Adrenal gland (tissue), 19 donors: ENCODE data around the gene CMKLR1. TPM values are rescaled to one million over a fixed set of nuclear protein-coding genes. Genes with fewer than 3 reads are reported as not detected.

Source experiments
- DNase-seq, 7 donors: peaks; one replicate each; pipeline ENCODE4 v3.0.0-alpha.2; 2019 to 2020
- H3K27ac ChIP-seq, 5 donors: fragments of 200-600 bp; sonication (generic) in 4 of 5; 1 replicate in 3 of 5; 2 replicates in 2 of 5; pipeline versions ENCODE4 v1.5.1 to v1.8.0; 2016 to 2020; ENCODE audit warnings: mild to moderate bottlenecking in 1 of 5
- H3K27me3 ChIP-seq: fragments of 200-600 bp; 2 replicates; pipeline ENCODE4 v1.8.0; 2021
- H3K36me3 ChIP-seq, 2 donors: fragments of 200-600 bp; replicated peaks in 1 of 2; 1 replicate in 1 of 2; 2 replicates in 1 of 2; pipeline versions ENCODE4 v1.5.1 to v1.8.0; 2018 to 2022
- H3K4me1 ChIP-seq, 2 donors: fragments of 200-600 bp; replicated peaks in 1 of 2; 1 replicate in 1 of 2; 2 replicates in 1 of 2; pipeline versions ENCODE4 v1.5.1 to v1.8.0; 2018 to 2021
- H3K4me3 ChIP-seq, 4 donors: fragments of 200-600 bp; sonication (generic) in 3 of 4; one replicate each; pipeline ENCODE4 v1.5.1; 2016 to 2018
- H3K9me3 ChIP-seq, 3 donors: fragments of 200-600 bp; sonication (generic) in 1 of 3; replicated peaks in 1 of 3; 1 replicate in 2 of 3; 2 replicates in 1 of 3; pipeline versions ENCODE4 v1.5.1 to v1.8.0; 2016 to 2021
- CTCF ChIP-seq, 6 experiments: fragments of 450-650 bp in 4 of 6; fragments of 200-600 bp in 2 of 6; sonication (generic) in 1 of 6; IDR thresholded peaks; 1 replicate in 5 of 6; 2 replicates in 1 of 6; pipeline versions ENCODE4 v1.5.1 to v1.8.0; 2016 to 2021; ENCODE audit warnings: antibody characterized with exemption in 6 of 6, mild to moderate bottlenecking in 2 of 6, moderate library complexity in 1 of 6
- POLR2A ChIP-seq, 2 donors: fragments of 450-650 bp; IDR thresholded peaks; one replicate each; pipeline ENCODE4 v1.6.1; 2017; ENCODE audit warnings: antibody characterized with exemption in 2 of 2, mild to moderate bottlenecking in 2 of 2, moderate library complexity in 1 of 2
- WGBS, 4 donors: extraction: QIAGEN DNeasy Blood & Tissue Kit in 2 of 4; methylation state at CpG; one replicate each; pipeline versions ENCODE4 v1.1.5 to v1.1.7; 2013 to 2017; 5-methylcytosine and 5-hydroxymethylcytosine counted together
- intact Hi-C, 2 donors: fragments of 100-400 bp; cut with DNase I; formaldehyde crosslinking; loops; one replicate each; pipeline versions ENCODE4 v1.14.1 to v1.15.0; 2022 to 2023
- long read RNA-seq, 10 donors: library from polyadenylated mRNA in 3 of 10; unstranded in 2 of 10; stranded (forward) in 1 of 10; transcript quantifications; one replicate each; pipeline ENCODE4 v2.0.0 and lab custom pipeline, GENCODE V29; 2021 to 2026
- polyA plus RNA-seq, 3 donors: library from polyadenylated mRNA; stranded (reverse); fragments of 200-250 nt in 2 of 3; fragments of 350-450 nt in 1 of 3; fragmentation: Illumina TruSeq in 1 of 3; extraction: RNeasy Lipid Tissue Mini Kit (QIAGEN cat#74804) in 1 of 3; gene quantifications; one replicate each; pipeline ENCODE4 v1.2.3, GENCODE V29; 2013 to 2014
- total RNA-seq, 9 donors: library from RNA; depleted of rRNA in 4 of 9; stranded (reverse); fragments of >200 nt in 4 of 9; fragments of 120-200 nt in 1 of 9; fragmentation: NEBNext Ultra II Directional in 1 of 9; extraction: Animal tissue kit (Norgen Biotek cat#: 25700) in 1 of 9; gene quantifications; one replicate each; pipeline versions ENCODE4 v1.1.0 to v1.2.4, GENCODE V29; 2013 to 2023
- donor health status: healthy with polysubstance abuse.
- donor health status: Bipolar disorder and iron deficiency.
- donor health status: DM: yes; HTN: yes; CAD: no.
- donor health status: DM: no; HTN: no; CAD: no.
- donor health status: DM: no; HTN: no; CAD: no.
- donor health status: DM: yes; HTN: yes; CAD: no.

The CMKLR1 gene
- total RNA-seq (10 to 100 TPM in 8 of 9 donors, 1 to 10 TPM in 1; 2.1 to 26.6 (median 19.6) TPM), polyA plus RNA-seq (1 to 10 TPM; 4.6 to 8.8 (median 6.1) TPM)
- long read RNA-seq, donor 1: 0 reads
- long read RNA-seq, donor 2, partial matches to known transcripts: 0 of 1 reads
- long read RNA-seq, donor 2, other reads (novel, unspliced or antisense): 0 of 1 reads
- long read RNA-seq, donor 3: 0 reads
- long read RNA-seq, donor 4, full-length matches to known transcripts: 4 of 4 reads
- long read RNA-seq, donor 4, partial matches to known transcripts: 0 of 4 reads
- long read RNA-seq, donor 4, other reads (novel, unspliced or antisense): 0 of 4 reads
- long read RNA-seq, donor 5, full-length matches to known transcripts: 10 of 19 reads
- long read RNA-seq, donor 5, partial matches to known transcripts: 0 of 19 reads
- long read RNA-seq, donor 5, other reads (novel, unspliced or antisense): 9 of 19 reads
- long read RNA-seq, donor 6, partial matches to known transcripts: 0 of 3 reads
- long read RNA-seq, donor 6, other reads (novel, unspliced or antisense): 2 of 3 reads
- long read RNA-seq, donor 7: 0 reads
- long read RNA-seq, donor 8: 0 reads
- long read RNA-seq, donor 9, partial matches to known transcripts: 0 of 1 reads
- long read RNA-seq, donor 9, other reads (novel, unspliced or antisense): 0 of 1 reads
- long read RNA-seq, donor 10: 0 reads

- DNase-seq: peak; percentile 29 to 62 (median 41)
- TF ChIP-seq CTCF (IDR thresholded peaks at IDR 0.05): peak in 1 of 6 experiments; percentile 7
- no peak for TF ChIP-seq POLR2A (IDR thresholded peaks at IDR 0.05)
- Histone ChIP-seq H3K36me3 (no peaks in the 10 kb centered on the region), H3K9me3 (no peaks in the 10 kb centered on the region), H3K4me1 (peaks cover 0 to 3% of the 10 kb centered on the region in 2 donors), H3K4me3 (peak within 1 kb of the TSS in 1 of 4 donors; percentile 52), H3K27me3 (no peaks in the 10 kb centered on the region), H3K27ac (peak within 1 kb of the TSS; percentile 11 to 76 (median 53))
- WGBS, 4 donors: 15 to 41% (median 18%) methylated on average over 2 to 24 of the region's 24 CpGs
- intact Hi-C loops: no loop called here
Observed at GRCh38 chr12:108338915-108339657, at the start of gene CMKLR1. Gene CMKLR1 (minus strand): TSS chr12:108339311. CDS start chr12:108293591, 45,720 bp downstream.

GRCh38 chr12:108387771-108388170, 48.7 kb upstream of the CMKLR1 start:
- TF ChIP-seq CTCF (IDR thresholded peaks at IDR 0.05) (no peak), POLR2A (IDR thresholded peaks at IDR 0.05) (no peak)
- no peak overlapping the region for H3K27ac ChIP-seq

GRCh38 chr12:108386709-108387360, 47.7 kb upstream of the CMKLR1 start:
- H3K4me1 ChIP-seq: no peaks in the 10 kb centered on the region
- no peaks in the 10 kb centered on the region for H3K27me3 ChIP-seq
- H3K9me3 ChIP-seq: no peaks in the 10 kb centered on the region
- DNase-seq: no peak
- no peaks in the 10 kb centered on the region for H3K36me3 ChIP-seq
- H3K4me3 ChIP-seq: no peak overlapping the region
- WGBS, 4 donors: 22 to 37% (median 30%) methylated on average over 8 of the region's 8 CpGs
- no peak overlapping the region for H3K27ac ChIP-seq
- intact Hi-C loops: no loop called here
- TF ChIP-seq CTCF (IDR thresholded peaks at IDR 0.05): no peak
- TF ChIP-seq POLR2A (IDR thresholded peaks at IDR 0.05): no peak

More at GRCh38 chr12:108387771-108388170, 48.7 kb upstream of the CMKLR1 start:
- intact Hi-C loops: no loop called here
- DNase-seq: no peak
- WGBS, 4 donors: 64 to 83% (median 72%) methylated on average over 1 of the region's 1 CpG
- H3K36me3 ChIP-seq: no peaks in the 10 kb centered on the region
- H3K4me3 ChIP-seq: no peak overlapping the region
- no peaks in the 10 kb centered on the region for H3K9me3 ChIP-seq
- H3K4me1 ChIP-seq: no peaks in the 10 kb centered on the region
- H3K27me3 ChIP-seq: no peaks in the 10 kb centered on the region
